Small intestine (tissue), 7 donors: ENCODE measurements around the gene POLRMT. TPM values are rescaled to one million over a fixed set of nuclear protein-coding genes. Genes with fewer than 3 reads are reported as not detected.

ENCODE experiments used
- DNase-seq, 2 donors: peaks; one replicate each; pipeline versions ENCODE4 v3.0.0 to v3.0.0-alpha.2; 2013
- FAIRE-seq: peaks from 2 replicates; lab custom pipeline; 2012; peaks lifted over from hg19 to GRCh38; lab: Jason Lieb, UNC
- H3K27ac ChIP-seq, 3 donors: one replicate each; pipeline ENCODE4 v1.5.1; 2013; ENCODE audit warnings: low read length in 2 of 3, mild to moderate bottlenecking in 2 of 3, control low read depth in 1 of 3, inconsistent platforms in 1 of 3, low read depth in 1 of 3, moderate library complexity in 1 of 3
- H3K27me3 ChIP-seq, 3 donors: one replicate each; pipeline ENCODE4 v1.6.1; 2013; ENCODE audit warnings: low read length in 3 of 3, inconsistent platforms in 1 of 3; ENCODE audit not compliant: control insufficient read depth in 3 of 3, insufficient read depth in 3 of 3
- H3K36me3 ChIP-seq, 3 donors: one replicate each; pipeline ENCODE4 v1.6.1; 2013; ENCODE audit warnings: low read length in 3 of 3, inconsistent platforms in 1 of 3, low read depth in 1 of 3, mild to moderate bottlenecking in 1 of 3, moderate library complexity in 1 of 3; ENCODE audit not compliant: control insufficient read depth in 3 of 3, insufficient read depth in 2 of 3
- H3K4me1 ChIP-seq, 3 donors: one replicate each; pipeline ENCODE4 v1.6.1; 2013; ENCODE audit warnings: low read length in 2 of 3, inconsistent platforms in 1 of 3, low read depth in 1 of 3, mild to moderate bottlenecking in 1 of 3, moderate library complexity in 1 of 3; ENCODE audit not compliant: control insufficient read depth in 3 of 3, insufficient read depth in 2 of 3
- H3K4me3 ChIP-seq, 3 donors: one replicate each; pipeline ENCODE4 v1.5.1; 2013; ENCODE audit warnings: low read length in 3 of 3, control low read depth in 1 of 3, inconsistent platforms in 1 of 3, low read depth in 1 of 3, mild to moderate bottlenecking in 1 of 3, moderate library complexity in 1 of 3
- H3K9me3 ChIP-seq, 2 donors: one replicate each; pipeline ENCODE4 v1.6.1; 2013; ENCODE audit warnings: low read depth in 1 of 2, low read length in 1 of 2; ENCODE audit not compliant: control insufficient read depth in 2 of 2, insufficient read depth in 1 of 2
- WGBS, 3 donors: extraction: QIAGEN DNeasy Blood & Tissue Kit; methylation state at CpG; one replicate each; pipeline ENCODE4 v1.1.7; 2013; 5-methylcytosine and 5-hydroxymethylcytosine counted together
- polyA plus RNA-seq, 4 donors: library from polyadenylated mRNA; stranded (reverse) in 3 of 4; unstranded in 1 of 4; fragments of 200-250 nt in 3 of 4; fragments of 120-200 nt in 1 of 4; gene quantifications; one replicate each; pipeline versions ENCODE4 v1.2.1 to v1.2.3, GENCODE V29; 2013
- donor health status: healthy with polysubstance abuse.
- donor health status: control.
- donor health status: control.
- donor health status: Bipolar disorder and iron deficiency.
- donor health status: healthy.

The POLRMT gene
- polyA plus RNA-seq, 4 donors, result 63.0 to 153 (median 86.8) TPM

DNA sequence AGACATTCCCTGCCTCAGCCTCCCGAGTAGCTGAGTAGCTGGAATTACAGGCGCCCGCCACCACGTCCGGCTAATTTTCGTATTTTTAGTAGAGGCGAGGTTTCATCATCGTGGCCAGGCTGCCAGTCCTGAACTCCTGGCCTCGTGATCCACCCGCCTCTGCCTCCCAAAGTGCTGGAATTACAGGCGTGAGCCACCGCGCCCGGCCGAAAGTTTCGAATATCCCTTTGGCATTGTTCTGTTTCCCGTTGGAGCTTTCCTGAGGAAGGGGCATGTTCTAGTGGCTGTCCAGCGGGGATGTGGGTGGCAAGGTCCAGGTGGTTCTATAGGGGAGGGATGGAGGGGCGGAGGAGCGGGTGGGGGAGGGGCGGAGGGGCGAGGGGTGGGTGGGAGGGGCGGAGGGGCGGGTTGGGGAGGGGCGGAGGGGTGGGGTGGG lies 63.1 kb downstream of the POLRMT start:
- DNase-seq (no peak), FAIRE-seq (no peak)
- Histone ChIP-seq H3K27me3 (no peaks in the 10 kb centered on the region), H3K4me1 (peaks cover 3 to 20% (median 9%) of the 10 kb centered on the region in 3 donors), H3K9me3 (peaks cover 0 to 4% of the 10 kb centered on the region in 2 donors), H3K36me3 (peaks cover 0 to 13% (median 0%) of the 10 kb centered on the region in 3 donors), H3K4me3 (no peak overlapping the region), H3K27ac (no peak overlapping the region)
- 56 to 74% (median 66%) methylated on average over 17 to 21 of the region's 25 CpGs for WGBS, 3 donors

GRCh38 chr19:567296-567900 lies 65.9 kb downstream of the POLRMT start:
- no peak overlapping the region for H3K27ac ChIP-seq
- H3K4me3 ChIP-seq, result no peak overlapping the region
- WGBS, 3 donors, result 93 to 95% (median 93%) methylated on average over 19 to 22 of the region's 22 CpGs
- H3K36me3 ChIP-seq, result peaks cover 0 to 7% (median 0%) of the 10 kb centered on the region in 3 donors
- H3K9me3 ChIP-seq, result peaks cover 0 to 4% of the 10 kb centered on the region in 2 donors
- DNase-seq, result no peak
- H3K27me3 ChIP-seq, result no peaks in the 10 kb centered on the region
- H3K4me1 ChIP-seq, result peaks cover 0 to 3% (median 0%) of the 10 kb centered on the region in 3 donors
- FAIRE-seq, result no peak

Other genes starting within 250 kb of the POLRMT start
- 1 to 10 TPM in 1 of 4 donors, under 1 TPM in 2, not detected in 1; 0.27 to 3.1 (median 0.80) TPM for gene C2CD4C, start 224.4 kb downstream of the POLRMT start, polyA plus RNA-seq
- 10 to 100 TPM in 3 of 4 donors, 1 to 10 TPM in 1; 7.6 to 18.9 (median 12.3) TPM for gene SHC2, start 172.5 kb downstream of the POLRMT start, polyA plus RNA-seq
- gene MADCAM1, start 137.1 kb downstream of the POLRMT start, polyA plus RNA-seq, result 10 to 100 TPM in 1 of 4 donors, 1 to 10 TPM in 2, not detected in 1; 1.1 to 11.3 (median 6.4) TPM
- gene TPGS1, start 126.0 kb downstream of the POLRMT start, polyA plus RNA-seq, result 10 to 100 TPM; 17.4 to 38.4 (median 25.2) TPM
- gene CDC34, start 101.8 kb downstream of the POLRMT start, polyA plus RNA-seq, result 100 to 1,000 TPM in 2 of 4 donors, 10 to 100 TPM in 2; 58.2 to 113 (median 89.0) TPM
- gene GZMM, start 89.5 kb downstream of the POLRMT start, polyA plus RNA-seq, result 1 to 10 TPM in 3 of 4 donors, under 1 TPM in 1; 0.89 to 5.7 (median 1.8) TPM
- 100 to 1,000 TPM; 208 to 454 (median 374) TPM for gene BSG, start 60.9 kb downstream of the POLRMT start, polyA plus RNA-seq
- under 1 TPM in 2 of 4 donors, not detected in 2; 0.19 to 0.58 TPM for gene HCN2, start 43.7 kb downstream of the POLRMT start, polyA plus RNA-seq
- gene FGF22, start 6.3 kb upstream of the POLRMT start, polyA plus RNA-seq, result under 1 TPM in 2 of 4 donors, not detected in 2; 0.12 to 0.30 TPM
- 10 to 100 TPM; 39.2 to 60.2 (median 55.4) TPM for gene RNF126, start 29.7 kb upstream of the POLRMT start, polyA plus RNA-seq
- gene FSTL3, start 42.9 kb upstream of the POLRMT start, polyA plus RNA-seq, result 10 to 100 TPM in 2 of 4 donors, 1 to 10 TPM in 2; 4.0 to 31.9 (median 17.7) TPM
- gene PRSS57, start 61.9 kb upstream of the POLRMT start, polyA plus RNA-seq, result under 1 TPM in 1 of 4 donors, not detected in 3; 0.95 TPM
- gene PALM, start 75.4 kb upstream of the POLRMT start, polyA plus RNA-seq, result 10 to 100 TPM; 12.4 to 37.6 (median 25.3) TPM
- gene MISP, start 117.6 kb upstream of the POLRMT start, polyA plus RNA-seq, result 100 to 1,000 TPM; 189 to 644 (median 383) TPM
- gene PTBP1, start 163.9 kb upstream of the POLRMT start, polyA plus RNA-seq, result 100 to 1,000 TPM; 109 to 257 (median 140) TPM
- under 1 TPM in 2 of 4 donors, not detected in 2; 0.49 to 0.57 TPM for gene PLPPR3, start 188.4 kb upstream of the POLRMT start, polyA plus RNA-seq
- gene AZU1, start 194.3 kb upstream of the POLRMT start, polyA plus RNA-seq, result under 1 TPM in 1 of 4 donors, not detected in 3; 0.22 TPM
- under 1 TPM in 1 of 4 donors, not detected in 3; 0.41 TPM for gene PRTN3, start 207.5 kb upstream of the POLRMT start, polyA plus RNA-seq
- gene ELANE, start 218.8 kb upstream of the POLRMT start, polyA plus RNA-seq, result 1 to 10 TPM in 1 of 4 donors, under 1 TPM in 1, not detected in 2; 0.09 to 1.8 TPM
- gene CFD, start 226.1 kb upstream of the POLRMT start, polyA plus RNA-seq, result 100 to 1,000 TPM in 1 of 4 donors, 10 to 100 TPM in 1, 1 to 10 TPM in 2; 3.8 to 601 (median 20.8) TPM